Measurements from ENCODE around the gene EXOC3L1. TPM values are rescaled to one million over a fixed set of nuclear protein-coding genes. Genes with fewer than 3 reads are reported as not detected.

EXOC3L1 gene
- total and polyA plus RNA-seq, 2 of the 13 experiments (the other 11 are each of a cell fraction or from before 2014, with no cell fraction given), result 0.12 TPM; not detected in 1

- TF ChIP-seq KIAA2018 (CRISPR knock-in tag; IDR thresholded peaks at IDR 0.05; ENCODE audit: borderline replicate concordance), result no peak
- TF ChIP-seq ARID5B (CRISPR knock-in tag; IDR thresholded peaks at IDR 0.05), result no peak
- no peak for TF ChIP-seq HOXA5 (CRISPR knock-in tag; IDR thresholded peaks at IDR 0.05)
- TF ChIP-seq ATM (IDR thresholded peaks at IDR 0.05; ENCODE audit: borderline replicate concordance), result no peak
- TF ChIP-seq ZNF672 (CRISPR knock-in tag; IDR thresholded peaks at IDR 0.05), result no peak
- peak; percentile 68 for TF ChIP-seq TFE3 (CRISPR knock-in tag; IDR thresholded peaks at IDR 0.05)
- TF ChIP-seq NBN (conservative IDR thresholded peaks at IDR 0.05), result no peak
- TF ChIP-seq HOXA3 (CRISPR knock-in tag; IDR thresholded peaks at IDR 0.05), result 0 out of 2 replicates have a peak, but pooled peaks have one; percentile 6
- TF ChIP-seq ZNF768 (CRISPR knock-in tag; IDR thresholded peaks at IDR 0.05), result peak; percentile 31; the same call in 1 of the 2 replicates
- peak; percentile 62; the same call in 1 of the 2 replicates for TF ChIP-seq ZGPAT (CRISPR knock-in tag; IDR thresholded peaks at IDR 0.05)
- TF ChIP-seq PAX8 (CRISPR knock-in tag; IDR thresholded peaks at IDR 0.05; ENCODE audit: borderline replicate concordance), result no peak
- TF ChIP-seq POGZ (CRISPR knock-in tag; IDR thresholded peaks at IDR 0.05), result 0 out of 2 replicates have a peak, but pooled peaks have one; percentile 11
- TF ChIP-seq BRD4 (CRISPR knock-in tag; IDR thresholded peaks at IDR 0.05), result no peak
- TF ChIP-seq ZNF274 (CRISPR knock-in tag; IDR thresholded peaks at IDR 0.05), result 0 out of 2 replicates have a peak, but pooled peaks have one; percentile 41
- peak; percentile 68; the same call in 1 of the 2 replicates for TF ChIP-seq SMAD1 (CRISPR knock-in tag; IDR thresholded peaks at IDR 0.05; ENCODE audit: borderline replicate concordance, low read depth)
These were observed 39.0 kb downstream of the EXOC3L1 start, which contains the start of gene B3GNT9 (continued) for GRCh38 chr16:67150833-67151396.

All from HepG2 (cell line).